T-helper 1 cell treated with Interleukin-12 subunit alpha and Interleukin-12 subunit beta and Interleukin-4 antibody, amounts not matched to agents 30 μg/mL and 1 μg/mL, for 36 hours (primary cell): ENCODE data around the gene EPGN.

Source experiments
- H3K27ac Mint-ChIP-seq: one replicate; pipeline ENCODE4 v1.8.0; 2021; ENCODE audit warnings: mild to moderate bottlenecking, mixed read lengths
- H3K27me3 Mint-ChIP-seq: one replicate; pipeline ENCODE4 v1.8.0; 2021; ENCODE audit warnings: low read depth, mixed read lengths
- H3K36me3 Mint-ChIP-seq: one replicate; pipeline ENCODE4 v1.8.0; 2021; ENCODE audit warnings: low read depth, mixed read lengths
- H3K4me1 Mint-ChIP-seq: one replicate; pipeline ENCODE4 v1.8.0; 2021; ENCODE audit warnings: low read depth, mixed read lengths
- H3K4me3 Mint-ChIP-seq: one replicate; pipeline ENCODE4 v1.8.0; 2021; ENCODE audit warnings: mild to moderate bottlenecking, moderate library complexity, mixed read lengths
- H3K9me3 Mint-ChIP-seq: one replicate; pipeline ENCODE4 v1.8.0; 2021; ENCODE audit warnings: mixed read lengths

The EPGN gene, protein sequence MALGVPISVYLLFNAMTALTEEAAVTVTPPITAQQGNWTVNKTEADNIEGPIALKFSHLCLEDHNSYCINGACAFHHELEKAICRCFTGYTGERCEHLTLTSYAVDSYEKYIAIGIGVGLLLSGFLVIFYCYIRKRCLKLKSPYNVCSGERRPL

DNA sequence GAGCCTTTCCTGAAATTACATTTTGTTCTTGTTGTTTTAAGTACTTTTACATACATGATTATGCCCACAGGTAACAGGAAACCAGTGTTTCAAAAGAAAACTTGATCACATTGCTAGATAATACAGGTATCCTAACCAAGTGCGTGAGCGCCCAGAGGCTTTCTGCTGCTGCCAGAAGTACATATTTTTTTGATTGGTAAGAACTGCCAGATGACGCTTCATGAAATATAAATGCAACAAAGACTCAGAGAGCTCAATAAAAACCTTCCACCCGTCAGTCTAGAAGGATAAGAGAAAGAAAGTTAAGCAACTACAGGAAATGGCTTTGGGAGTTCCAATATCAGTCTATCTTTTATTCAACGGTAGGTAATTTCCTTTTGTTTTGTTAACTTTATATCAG is at the start of gene EPGN:
Gene EPGN (plus strand): TSS at position 256 of the 400 bp plus-strand sequence. CDS start 64 bp downstream, at position 320.
- Mint-ChIP-seq H3K4me3 (no peak within 1 kb of the TSS), H3K36me3 (no peaks in the 10 kb centered on the region), H3K27ac (no peak within 1 kb of the TSS), H3K4me1 (peaks cover 5% of the 10 kb centered on the region), H3K9me3 (no peaks in the 10 kb centered on the region), H3K27me3 (no peaks in the 10 kb centered on the region)

DNA sequence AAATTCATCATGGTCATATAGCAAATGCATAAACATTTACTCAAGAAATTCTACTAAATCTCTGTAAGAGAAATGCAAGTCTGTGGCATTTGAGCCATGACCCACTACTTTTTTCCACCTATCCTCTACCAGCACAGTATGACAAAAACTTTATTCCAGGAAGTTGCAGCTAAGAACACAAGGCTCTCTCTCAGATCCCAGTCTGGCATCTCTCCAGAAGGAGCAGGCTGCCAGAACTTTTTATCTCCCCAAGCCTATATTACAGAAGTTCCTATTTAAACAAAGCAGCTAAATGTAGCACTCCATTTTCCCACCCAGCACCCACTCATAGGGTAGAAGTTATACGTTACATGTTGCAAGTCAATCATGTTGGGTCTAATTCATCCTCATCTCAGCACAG is 49.3 kb upstream of the EPGN start:
- Mint-ChIP-seq H3K9me3 (peaks cover under 1% of the 10 kb centered on the region), H3K36me3 (no peaks in the 10 kb centered on the region), H3K4me3 (no peak overlapping the region), H3K4me1 (no peaks in the 10 kb centered on the region), H3K27me3 (no peaks in the 10 kb centered on the region), H3K27ac (no peak overlapping the region)

DNA sequence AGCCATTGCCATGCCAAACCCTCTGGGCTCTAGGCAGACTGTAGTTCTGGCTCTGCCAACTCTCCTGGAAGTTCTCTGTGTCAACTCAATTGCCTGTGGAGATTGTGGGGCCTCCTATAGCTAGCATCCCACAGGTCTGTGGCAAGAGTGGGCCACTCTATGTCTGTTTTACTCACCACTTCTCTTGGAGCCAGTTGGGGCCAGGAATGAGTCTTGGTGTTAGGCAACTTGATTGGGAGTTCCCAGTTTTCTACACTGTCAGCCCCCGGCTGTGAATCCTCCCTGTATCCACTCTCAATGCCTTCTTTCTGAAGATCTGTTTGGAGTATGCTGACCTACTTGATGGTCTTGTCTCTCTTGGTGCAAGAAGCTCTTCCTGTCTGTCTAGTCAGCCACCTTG is 48.2 kb upstream of the EPGN start:
- H3K9me3 Mint-ChIP-seq, result no peaks in the 10 kb centered on the region
- H3K27me3 Mint-ChIP-seq, result no peaks in the 10 kb centered on the region
- H3K4me1 Mint-ChIP-seq, result no peaks in the 10 kb centered on the region
- no peak overlapping the region for H3K4me3 Mint-ChIP-seq
- H3K27ac Mint-ChIP-seq, result no peak overlapping the region
- H3K36me3 Mint-ChIP-seq, result no peaks in the 10 kb centered on the region

DNA sequence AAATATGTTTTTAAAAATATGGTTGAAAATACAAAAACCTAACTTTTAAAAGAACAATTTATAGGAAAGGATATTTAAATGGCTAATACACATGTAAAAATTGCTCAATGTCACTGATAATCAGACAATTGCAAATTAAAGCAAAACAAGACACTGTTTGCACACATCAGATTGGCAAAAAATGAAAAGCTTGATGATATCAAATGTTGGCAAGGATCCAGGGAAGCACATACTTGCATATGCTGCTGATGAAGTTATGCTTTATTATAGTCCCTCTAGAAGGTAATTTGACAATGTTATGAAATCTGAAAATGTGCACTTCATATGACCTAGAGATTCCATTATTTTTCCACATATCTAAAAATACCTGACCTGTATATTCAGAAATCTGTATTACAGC is 45.7 kb upstream of the EPGN start:
- Mint-ChIP-seq H3K27me3 (no peaks in the 10 kb centered on the region), H3K4me1 (no peaks in the 10 kb centered on the region), H3K27ac (no peak overlapping the region), H3K4me3 (no peak overlapping the region), H3K36me3 (no peaks in the 10 kb centered on the region), H3K9me3 (no peaks in the 10 kb centered on the region)

DNA sequence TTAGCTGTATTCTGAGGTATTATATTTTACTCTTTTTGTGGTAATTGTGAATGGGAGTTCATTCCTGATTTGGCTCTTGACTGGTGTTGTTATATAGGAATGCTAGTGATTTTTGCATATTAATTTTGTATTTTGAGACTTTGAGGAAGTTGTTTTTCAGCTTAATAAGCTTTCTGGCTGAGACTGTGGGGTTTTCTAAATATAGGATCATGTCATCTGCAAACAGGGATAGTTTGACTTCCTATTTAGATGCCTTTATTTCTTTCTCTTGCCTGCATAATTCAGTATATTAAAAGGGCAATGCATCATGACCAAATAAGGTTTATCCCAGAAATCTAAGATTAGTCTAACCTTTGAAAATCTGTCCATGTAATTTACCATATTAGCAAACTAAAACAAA is 44.7 kb upstream of the EPGN start:
- peaks cover 6% of the 10 kb centered on the region for H3K4me1 Mint-ChIP-seq
- no peaks in the 10 kb centered on the region for H3K27me3 Mint-ChIP-seq
- H3K27ac Mint-ChIP-seq, result no peak overlapping the region

DNA sequence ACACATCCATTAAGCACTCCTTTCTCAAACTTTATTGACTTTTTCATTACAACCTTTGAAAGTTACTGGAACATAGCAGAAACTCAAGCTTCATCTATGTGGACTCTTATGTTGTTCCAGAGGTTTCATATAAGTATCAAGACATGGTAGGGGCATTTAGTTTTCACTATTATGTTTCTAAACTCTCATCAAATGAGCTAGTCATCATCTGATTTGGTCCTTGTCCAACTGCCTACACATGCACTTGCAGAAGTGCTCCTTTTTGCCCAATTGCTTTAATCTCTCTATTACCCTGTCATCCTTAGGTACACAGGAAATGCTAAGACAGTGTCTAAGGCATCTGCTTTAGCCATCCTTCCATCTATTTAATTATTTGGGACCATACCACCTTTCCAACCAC is 42.2 kb upstream of the EPGN start:
- Mint-ChIP-seq H3K27me3 (no peaks in the 10 kb centered on the region), H3K9me3 (no peaks in the 10 kb centered on the region), H3K36me3 (no peaks in the 10 kb centered on the region), H3K4me3 (no peak overlapping the region), H3K27ac (no peak overlapping the region), H3K4me1 (peaks cover 6% of the 10 kb centered on the region)

More for the DNA sequence above, 44.7 kb upstream of the EPGN start:
- no peaks in the 10 kb centered on the region for H3K36me3 Mint-ChIP-seq
- H3K9me3 Mint-ChIP-seq, result no peaks in the 10 kb centered on the region
- no peak overlapping the region for H3K4me3 Mint-ChIP-seq

DNA sequence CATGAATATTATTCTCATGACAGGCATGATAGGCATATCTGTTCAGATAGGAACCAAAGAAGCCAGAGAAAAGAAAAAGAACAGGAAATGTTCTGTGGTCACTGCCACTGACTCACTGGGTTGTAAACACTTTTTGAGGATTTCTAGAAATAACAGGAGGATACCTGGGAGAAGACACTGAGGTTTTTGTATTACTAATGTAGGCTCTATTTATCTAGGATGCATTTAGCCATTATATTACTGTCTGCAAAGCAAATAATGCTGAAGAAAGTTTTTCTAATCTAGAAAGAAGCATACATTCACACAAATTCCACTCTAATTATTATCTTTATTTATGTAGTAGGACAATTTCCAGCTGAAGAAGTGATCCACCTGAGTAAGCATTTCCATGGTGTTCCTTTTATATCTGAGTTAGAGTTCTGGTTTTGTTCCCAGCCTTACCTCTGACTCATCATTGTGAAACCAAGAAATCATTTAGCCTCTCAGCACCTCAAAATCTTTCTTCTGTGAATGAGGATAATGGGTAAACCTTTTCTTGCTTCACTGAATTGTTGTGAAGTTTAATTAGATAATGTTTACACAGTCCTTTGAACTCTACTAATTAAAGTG is 40.2 kb upstream of the EPGN start:
- no peak overlapping the region for H3K4me3 Mint-ChIP-seq
- H3K36me3 Mint-ChIP-seq, result no peaks in the 10 kb centered on the region
- H3K4me1 Mint-ChIP-seq, result peaks cover 6% of the 10 kb centered on the region
- H3K27ac Mint-ChIP-seq, result no peak overlapping the region
- H3K27me3 Mint-ChIP-seq, result no peaks in the 10 kb centered on the region
- no peaks in the 10 kb centered on the region for H3K9me3 Mint-ChIP-seq

DNA sequence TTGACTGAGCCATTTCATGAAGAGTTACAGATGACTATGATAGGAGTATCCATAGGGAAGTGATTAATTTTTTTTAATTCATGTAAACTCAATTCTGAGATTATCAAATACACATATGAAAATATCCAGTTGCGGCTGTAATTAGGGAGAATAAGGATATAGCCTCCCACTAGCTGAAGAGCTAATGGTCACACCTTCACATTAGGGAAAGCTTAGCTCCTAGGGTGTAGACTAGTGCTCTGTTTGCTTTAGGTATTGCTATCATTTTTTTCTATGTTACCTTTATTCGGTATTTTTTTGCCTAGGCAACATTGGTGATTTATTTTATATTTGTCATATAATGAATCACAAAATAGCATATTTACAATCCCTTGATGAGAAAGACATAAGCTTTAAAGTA is 39.6 kb upstream of the EPGN start:
- Mint-ChIP-seq H3K27ac (no peak overlapping the region), H3K9me3 (no peaks in the 10 kb centered on the region), H3K4me1 (peaks cover 6% of the 10 kb centered on the region), H3K4me3 (no peak overlapping the region), H3K27me3 (no peaks in the 10 kb centered on the region), H3K36me3 (no peaks in the 10 kb centered on the region)

DNA sequence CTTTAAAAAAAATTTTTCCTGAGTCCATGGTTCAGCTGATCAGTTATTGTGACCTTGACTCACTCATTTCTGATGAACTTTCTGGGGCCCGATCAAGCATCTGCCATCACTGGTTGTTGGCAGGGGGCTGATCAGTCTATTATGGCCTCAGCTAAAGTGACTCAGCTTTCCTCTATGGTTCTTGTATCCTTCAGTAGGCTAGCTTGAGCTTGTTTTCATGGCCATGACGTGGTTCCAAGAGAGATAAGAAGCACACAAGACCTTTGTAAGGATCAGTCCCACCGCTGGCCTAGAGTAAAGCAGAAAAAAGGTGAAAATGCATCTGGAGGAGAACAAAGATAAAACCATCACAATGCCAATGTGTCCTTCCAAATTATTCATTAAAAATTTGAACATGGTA is 29.8 kb upstream of the EPGN start:
- Mint-ChIP-seq H3K27ac (no peak overlapping the region), H3K4me1 (no peaks in the 10 kb centered on the region), H3K9me3 (no peaks in the 10 kb centered on the region), H3K4me3 (no peak overlapping the region), H3K36me3 (no peaks in the 10 kb centered on the region), H3K27me3 (no peaks in the 10 kb centered on the region)

DNA sequence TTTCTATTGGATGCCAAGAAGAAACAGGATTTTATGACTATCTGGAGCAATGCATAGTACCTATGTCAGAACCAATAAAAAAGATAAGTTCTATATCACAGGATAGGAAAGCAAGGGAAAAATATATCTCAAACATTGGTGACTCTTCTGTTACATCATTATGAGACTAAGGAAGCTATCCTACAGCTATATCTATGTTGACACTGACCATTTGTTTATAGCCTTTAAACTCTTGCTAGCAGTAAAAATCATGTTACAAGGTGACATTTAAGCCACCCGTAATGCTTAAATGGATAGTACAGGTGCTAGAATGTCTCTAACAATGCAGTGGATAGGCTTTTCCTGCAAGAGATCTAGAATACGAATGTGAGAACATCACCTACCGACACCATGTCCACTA is 28.6 kb upstream of the EPGN start:
- no peaks in the 10 kb centered on the region for H3K36me3 Mint-ChIP-seq
- H3K9me3 Mint-ChIP-seq, result no peaks in the 10 kb centered on the region
- no peaks in the 10 kb centered on the region for H3K27me3 Mint-ChIP-seq

DNA sequence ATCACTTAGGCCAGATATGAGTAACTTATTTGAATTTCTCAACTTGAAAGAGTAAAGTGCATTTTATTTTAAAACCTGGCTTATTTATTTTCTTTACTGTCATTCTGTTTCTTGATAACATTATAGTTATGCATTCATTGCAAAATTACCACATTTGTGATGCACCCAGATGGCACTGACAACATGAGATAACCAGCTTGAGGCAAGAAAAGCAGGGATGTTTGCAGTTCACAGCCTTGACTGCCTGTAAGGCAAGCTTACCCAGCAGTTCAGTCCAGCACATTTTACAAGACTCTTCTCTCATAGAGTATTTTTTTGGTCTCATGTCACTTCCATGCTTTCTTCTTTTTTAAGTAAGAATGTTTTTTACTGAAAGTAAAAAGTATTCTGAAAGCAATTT is 25.3 kb upstream of the EPGN start:
- Mint-ChIP-seq H3K36me3 (no peaks in the 10 kb centered on the region), H3K4me3 (no peak overlapping the region), H3K9me3 (no peaks in the 10 kb centered on the region), H3K27me3 (no peaks in the 10 kb centered on the region), H3K4me1 (no peaks in the 10 kb centered on the region), H3K27ac (no peak overlapping the region)

More for the DNA sequence above, 28.6 kb upstream of the EPGN start:
- H3K4me3 Mint-ChIP-seq, result no peak overlapping the region
- no peaks in the 10 kb centered on the region for H3K4me1 Mint-ChIP-seq
- H3K27ac Mint-ChIP-seq, result no peak overlapping the region

DNA sequence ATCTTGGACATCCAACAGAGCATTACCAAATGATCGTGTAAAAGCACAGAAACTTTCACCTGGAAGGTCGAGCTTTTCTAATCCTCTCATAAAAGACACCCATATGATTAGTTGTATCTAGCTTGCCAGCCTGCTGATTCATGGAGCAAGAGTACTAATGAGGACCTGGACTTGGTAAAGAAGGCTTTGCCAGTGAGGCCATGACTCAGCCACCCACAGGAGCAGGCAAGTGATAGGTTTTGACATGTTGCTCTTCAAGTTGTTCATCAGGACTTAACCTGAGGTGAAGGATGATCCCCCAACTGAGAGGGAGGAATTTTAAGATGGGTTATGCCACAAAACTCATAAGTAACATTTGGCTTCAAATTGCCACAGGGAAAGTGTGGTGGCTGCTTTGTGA is 24.7 kb upstream of the EPGN start:
- Mint-ChIP-seq H3K4me3 (no peak overlapping the region), H3K27ac (no peak overlapping the region), H3K9me3 (no peaks in the 10 kb centered on the region), H3K36me3 (no peaks in the 10 kb centered on the region), H3K27me3 (no peaks in the 10 kb centered on the region), H3K4me1 (no peaks in the 10 kb centered on the region)

DNA sequence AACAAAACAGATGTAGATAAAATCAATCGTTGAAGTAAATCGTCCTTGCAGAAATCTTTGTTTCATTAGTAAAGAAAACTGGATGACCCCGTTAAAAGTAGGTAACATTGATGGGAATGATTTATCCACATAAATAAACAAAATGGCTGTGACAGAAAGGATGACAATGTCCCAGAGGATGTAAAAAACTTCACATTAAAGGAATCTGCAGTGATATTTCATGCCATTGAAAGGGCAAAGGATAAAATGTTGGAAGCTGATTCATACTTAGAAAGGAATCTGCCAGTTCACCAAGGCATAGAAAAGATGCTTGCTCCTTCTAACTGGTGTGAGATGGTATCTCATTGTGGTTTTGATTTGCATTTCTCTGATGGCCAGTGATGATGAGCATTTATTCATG is 24.2 kb upstream of the EPGN start:
- Mint-ChIP-seq H3K27ac (no peak overlapping the region), H3K27me3 (no peaks in the 10 kb centered on the region), H3K4me3 (no peak overlapping the region), H3K9me3 (no peaks in the 10 kb centered on the region), H3K36me3 (no peaks in the 10 kb centered on the region), H3K4me1 (no peaks in the 10 kb centered on the region)

DNA sequence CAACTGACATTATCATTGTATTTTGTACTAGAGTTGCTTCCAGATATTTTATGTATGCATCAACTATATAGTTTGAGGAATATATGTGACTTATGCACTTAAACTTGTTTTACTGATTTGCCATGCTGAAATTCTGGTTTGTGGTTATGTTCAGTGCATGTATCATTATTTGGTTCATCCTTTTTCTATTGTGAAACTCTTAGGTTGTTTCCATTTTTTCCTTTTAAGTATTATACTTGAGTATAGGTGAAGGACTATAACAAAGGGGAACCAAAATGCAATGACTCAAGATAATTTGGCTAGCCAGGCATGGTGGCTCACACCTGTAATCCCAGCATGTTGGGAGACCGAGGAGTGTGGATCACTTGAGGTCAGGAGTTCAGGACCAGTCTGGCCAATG is 21.1 kb upstream of the EPGN start:
- H3K36me3 Mint-ChIP-seq, result no peaks in the 10 kb centered on the region
- no peak overlapping the region for H3K27ac Mint-ChIP-seq
- H3K9me3 Mint-ChIP-seq, result no peaks in the 10 kb centered on the region
- no peaks in the 10 kb centered on the region for H3K27me3 Mint-ChIP-seq
- no peaks in the 10 kb centered on the region for H3K4me1 Mint-ChIP-seq
- no peak overlapping the region for H3K4me3 Mint-ChIP-seq

DNA sequence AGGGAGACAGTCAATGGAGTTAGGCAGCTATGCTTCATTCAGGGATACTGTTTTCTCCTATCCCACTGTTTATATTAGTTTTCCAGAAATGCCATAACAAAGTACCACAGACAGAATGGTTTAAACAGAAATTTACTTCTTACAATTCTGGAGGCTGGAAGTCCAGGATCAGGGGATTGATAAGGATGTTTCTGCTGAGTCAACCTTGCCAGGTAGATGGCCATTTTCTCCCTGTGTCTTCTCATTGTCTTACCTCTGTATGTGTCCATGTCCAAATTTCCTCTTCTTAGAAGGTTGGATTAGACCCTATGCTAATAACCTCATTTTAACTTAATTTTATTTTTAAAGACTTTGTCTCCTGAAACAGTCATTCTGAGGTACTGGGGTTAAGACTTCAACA is 20.5 kb upstream of the EPGN start:
- no peaks in the 10 kb centered on the region for H3K36me3 Mint-ChIP-seq
- H3K9me3 Mint-ChIP-seq, result no peaks in the 10 kb centered on the region
- H3K4me1 Mint-ChIP-seq, result no peaks in the 10 kb centered on the region
- H3K27ac Mint-ChIP-seq, result no peak overlapping the region
- no peaks in the 10 kb centered on the region for H3K27me3 Mint-ChIP-seq
- H3K4me3 Mint-ChIP-seq, result no peak overlapping the region

DNA sequence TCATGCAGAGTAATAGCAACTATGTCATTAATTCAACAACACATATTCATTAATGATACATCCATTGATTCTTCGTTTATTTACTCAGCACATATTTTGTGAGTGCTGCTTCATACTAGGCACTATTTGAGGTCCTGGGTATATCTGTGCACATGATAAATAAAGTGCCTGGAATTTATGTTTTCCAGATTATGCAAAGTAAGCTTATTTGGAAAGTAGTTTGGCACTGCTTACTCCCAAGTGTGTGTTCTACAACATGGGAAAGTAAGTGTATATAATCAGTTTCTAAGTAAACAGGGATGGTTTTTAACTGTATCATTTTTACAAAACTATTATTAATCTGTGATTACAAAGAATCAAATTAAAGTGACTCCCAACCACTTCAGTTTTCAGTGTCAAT is 16.8 kb upstream of the EPGN start:
- Mint-ChIP-seq H3K36me3 (no peaks in the 10 kb centered on the region), H3K27me3 (no peaks in the 10 kb centered on the region), H3K4me3 (no peak overlapping the region), H3K9me3 (no peaks in the 10 kb centered on the region), H3K27ac (no peak overlapping the region), H3K4me1 (no peaks in the 10 kb centered on the region)
